HepG2 (cell line): Measurements from ENCODE around the gene HIRA. TPM values are rescaled to one million over a fixed set of nuclear protein-coding genes. Genes with fewer than 3 reads are reported as not detected.

ENCODE experiments used
- ARID2 ChIP-seq: sonication (generic); formaldehyde crosslinking; IDR thresholded peaks from 2 replicates; pipeline ENCODE4 v1.8.1; 2022; ENCODE audit warnings: mild to moderate bottlenecking, missing genetic modification reagents, borderline replicate concordance
- CENPBD1 ChIP-seq: sonication (generic); formaldehyde crosslinking; IDR thresholded peaks from 2 replicates; pipeline ENCODE4 v1.8.0; 2022; ENCODE audit warnings: missing genetic modification reagents, low read depth, mild to moderate bottlenecking, borderline replicate concordance
- DPF2 ChIP-seq: sonication (generic); formaldehyde crosslinking; IDR thresholded peaks from 2 replicates; pipeline ENCODE4 v1.4.0; 2020; ENCODE audit warnings: mild to moderate bottlenecking, low read depth, missing genetic modification reagents, borderline replicate concordance
- KDM2A ChIP-seq: sonication (generic); formaldehyde crosslinking; IDR thresholded peaks from 2 replicates; pipeline ENCODE4 v1.4.0; 2020; ENCODE audit warnings: low read depth, missing genetic modification reagents, borderline replicate concordance
- MNT ChIP-seq: fragments of 450-650 bp; IDR thresholded peaks from 2 replicates; pipeline ENCODE4 v1.6.1; 2016
- NR2C2 ChIP-seq: sonication (generic); formaldehyde crosslinking; IDR thresholded peaks from 2 replicates; pipeline ENCODE4 v1.4.0; 2020; ENCODE audit warnings: missing genetic modification reagents, mild to moderate bottlenecking, moderate library complexity, borderline replicate concordance
- RFXAP ChIP-seq: sonication (generic); formaldehyde crosslinking; IDR thresholded peaks from 2 replicates; pipeline ENCODE4 v1.4.0; 2020; ENCODE audit warnings: missing genetic modification reagents, borderline replicate concordance
- SNAI1 ChIP-seq: sonication (generic); formaldehyde crosslinking; IDR thresholded peaks from 2 replicates; pipeline ENCODE4 v1.5.0; 2020; ENCODE audit warnings: mild to moderate bottlenecking, missing genetic modification reagents, borderline replicate concordance
- TFE3 ChIP-seq: IDR thresholded peaks from 2 replicates; pipeline ENCODE4 v1.6.1; 2016
- YY1 ChIP-seq: IDR thresholded peaks from 2 replicates; pipeline ENCODE4 v1.6.1; 2011; ENCODE audit warnings: low read length, low read depth, moderate library complexity, mild to moderate bottlenecking; ENCODE audit not compliant: insufficient read depth, insufficient replicate concordance
- ZBTB37 ChIP-seq: sonication (generic); formaldehyde crosslinking; IDR thresholded peaks from 2 replicates; pipeline ENCODE4 v1.4.0; 2020; ENCODE audit warnings: mild to moderate bottlenecking, missing genetic modification reagents
- ZMAT3 ChIP-seq: sonication (generic); formaldehyde crosslinking; conservative IDR thresholded peaks from 2 replicates; pipeline ENCODE4 v1.7.0; 2021; ENCODE audit warnings: missing genetic modification reagents
- ZNF20 ChIP-seq: sonication (generic); formaldehyde crosslinking; IDR thresholded peaks from 2 replicates; pipeline ENCODE4 v1.4.0; 2020; ENCODE audit warnings: mild to moderate bottlenecking, moderate library complexity, missing genetic modification reagents
- ZNF709 ChIP-seq: sonication (generic); formaldehyde crosslinking; IDR thresholded peaks from 2 replicates; pipeline ENCODE4 v1.5.0; 2020; ENCODE audit warnings: mild to moderate bottlenecking, missing genetic modification reagents
- ZNF737 ChIP-seq: sonication (generic); formaldehyde crosslinking; IDR thresholded peaks from 2 replicates; pipeline ENCODE4 v1.5.0; 2020; ENCODE audit warnings: missing genetic modification reagents, mild to moderate bottlenecking, borderline replicate concordance
- ZSCAN22 ChIP-seq: sonication (generic); formaldehyde crosslinking; IDR thresholded peaks from 2 replicates; pipeline ENCODE4 v1.4.0; 2020; ENCODE audit warnings: mild to moderate bottlenecking, missing genetic modification reagents
- polyA plus RNA-seq, 8 experiments: library from polyadenylated mRNA; depleted of rRNA in 3 of 8; stranded (reverse) in 7 of 8; unstranded in 1 of 8; fragments of >200 nt; fragmentation: Illumina TruSeq in 4 of 8; extraction: Trizol in 4 of 8; gene quantifications; 2 replicates each; pipeline versions ENCODE4 v1.2.1 to v1.2.3, GENCODE V29; 2011 to 2016; ENCODE audit warnings: low read depth in 4 of 8, missing spikeins in 1 of 8, mixed read lengths in 1 of 8; ENCODE audit not compliant: insufficient read depth in 1 of 8
- total RNA-seq, 5 experiments: library from RNA; depleted of rRNA; stranded (reverse); fragments of >200 nt; fragmentation: Illumina TruSeq; extraction: Trizol; gene quantifications; 2 replicates each; pipeline ENCODE4 v1.2.3, GENCODE V29; 2016; ENCODE audit warnings: low read depth in 1 of 5
- TF ChIP-seq, protein P1 (sequence below): IDR thresholded peaks from 2 replicates; pipeline ENCODE4 v1.6.1; 2016; ENCODE audit warnings: missing genetic modification reagents, missing compliant biosample characterization
- TF ChIP-seq, protein P2 (sequence below): sonication (generic); formaldehyde crosslinking; conservative IDR thresholded peaks from 2 replicates; pipeline ENCODE4 v1.4.0; 2020; ENCODE audit warnings: missing genetic modification reagents
- TF ChIP-seq, protein P3 (sequence below): sonication (generic); formaldehyde crosslinking; IDR thresholded peaks from 2 replicates; pipeline ENCODE4 v1.5.0; 2020; ENCODE audit warnings: missing genetic modification reagents

HIRA gene
- total and polyA plus RNA-seq, 2 of the 13 experiments (the other 11 are each of a cell fraction or from before 2014, with no cell fraction given), result 21.5 to 29.2 TPM

GRCh38 chr22:19430890-19431541 lies 517 bp downstream of the HIRA start (continued):
- peak; percentile 60 for TF ChIP-seq MNT
- TF ChIP-seq, protein P1, sequence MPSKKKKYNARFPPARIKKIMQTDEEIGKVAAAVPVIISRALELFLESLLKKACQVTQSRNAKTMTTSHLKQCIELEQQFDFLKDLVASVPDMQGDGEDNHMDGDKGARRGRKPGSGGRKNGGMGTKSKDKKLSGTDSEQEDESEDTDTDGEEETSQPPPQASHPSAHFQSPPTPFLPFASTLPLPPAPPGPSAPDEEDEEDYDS, result no peak
- TF ChIP-seq NR2C2, result peak; percentile 12; the same call in 1 of the 2 replicates
- TF ChIP-seq ZMAT3 (CRISPR knock-in tag), result peak; percentile 75; the same call in 1 of the 2 replicates
- 0 out of 2 replicates have a peak, but pooled peaks have one; percentile 33 for TF ChIP-seq ZNF737 (CRISPR knock-in tag)
- TF ChIP-seq ZNF709, result peak; percentile 20; the same call in 1 of the 2 replicates
- TF ChIP-seq ZBTB37 (CRISPR knock-in tag), result no peak
- TF ChIP-seq, protein P2, sequence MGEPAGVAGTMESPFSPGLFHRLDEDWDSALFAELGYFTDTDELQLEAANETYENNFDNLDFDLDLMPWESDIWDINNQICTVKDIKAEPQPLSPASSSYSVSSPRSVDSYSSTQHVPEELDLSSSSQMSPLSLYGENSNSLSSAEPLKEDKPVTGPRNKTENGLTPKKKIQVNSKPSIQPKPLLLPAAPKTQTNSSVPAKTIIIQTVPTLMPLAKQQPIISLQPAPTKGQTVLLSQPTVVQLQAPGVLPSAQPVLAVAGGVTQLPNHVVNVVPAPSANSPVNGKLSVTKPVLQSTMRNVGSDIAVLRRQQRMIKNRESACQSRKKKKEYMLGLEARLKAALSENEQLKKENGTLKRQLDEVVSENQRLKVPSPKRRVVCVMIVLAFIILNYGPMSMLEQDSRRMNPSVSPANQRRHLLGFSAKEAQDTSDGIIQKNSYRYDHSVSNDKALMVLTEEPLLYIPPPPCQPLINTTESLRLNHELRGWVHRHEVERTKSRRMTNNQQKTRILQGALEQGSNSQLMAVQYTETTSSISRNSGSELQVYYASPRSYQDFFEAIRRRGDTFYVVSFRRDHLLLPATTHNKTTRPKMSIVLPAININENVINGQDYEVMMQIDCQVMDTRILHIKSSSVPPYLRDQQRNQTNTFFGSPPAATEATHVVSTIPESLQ (CRISPR knock-in tag), result no peak
- TF ChIP-seq KDM2A (CRISPR knock-in tag), result peak; percentile 55; the same call in 1 of the 2 replicates
- TF ChIP-seq, protein P3, sequence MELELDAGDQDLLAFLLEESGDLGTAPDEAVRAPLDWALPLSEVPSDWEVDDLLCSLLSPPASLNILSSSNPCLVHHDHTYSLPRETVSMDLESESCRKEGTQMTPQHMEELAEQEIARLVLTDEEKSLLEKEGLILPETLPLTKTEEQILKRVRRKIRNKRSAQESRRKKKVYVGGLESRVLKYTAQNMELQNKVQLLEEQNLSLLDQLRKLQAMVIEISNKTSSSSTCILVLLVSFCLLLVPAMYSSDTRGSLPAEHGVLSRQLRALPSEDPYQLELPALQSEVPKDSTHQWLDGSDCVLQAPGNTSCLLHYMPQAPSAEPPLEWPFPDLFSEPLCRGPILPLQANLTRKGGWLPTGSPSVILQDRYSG, result no peak
- 0 out of 2 replicates have a peak, but pooled peaks have one; percentile 41 for TF ChIP-seq TFE3 (CRISPR knock-in tag)
- TF ChIP-seq ZNF20 (CRISPR knock-in tag), result 0 out of 2 replicates have a peak, but pooled peaks have one; percentile 42
- peak; percentile 61 for TF ChIP-seq YY1
- no peak for TF ChIP-seq ZSCAN22 (CRISPR knock-in tag)
- 0 out of 2 replicates have a peak, but pooled peaks have one; percentile 31 for TF ChIP-seq SNAI1 (CRISPR knock-in tag)
- no peak for TF ChIP-seq DPF2
- 0 out of 2 replicates have a peak, but pooled peaks have one; percentile 75 for TF ChIP-seq CENPBD1 (CRISPR knock-in tag)
- TF ChIP-seq RFXAP (CRISPR knock-in tag), result no peak
- peak; percentile 39; the same call in 1 of the 2 replicates for TF ChIP-seq ARID2 (CRISPR knock-in tag)
